Islet of Langerhans (tissue), 1 donor: ENCODE results near the gene DNPEP.
"Not testable (repeated sequence)": the region's sequence is repeated elsewhere in the genome, so short reads cannot be mapped to it uniquely, and the experiment has no call there.

Experiments used
- FAIRE-seq: peaks from one replicate; lab custom pipeline; 2011; peaks lifted over from hg19 to GRCh38; lab: Jason Lieb, UNC

Gene DNPEP

GRCh38 chr2:219399716-219400478, 12.2 kb upstream of the DNPEP start:
- no peak for FAIRE-seq

GRCh38 chr2:219398721-219399363, 11.1 kb upstream of the DNPEP start:
- peak; percentile 97 for FAIRE-seq

- no peak for FAIRE-seq
These were observed 9.2 kb upstream of the DNPEP start for GRCh38 chr2:219396863-219397457.

- FAIRE-seq = no peak
These were observed 7.9 kb upstream of the DNPEP start for GRCh38 chr2:219395609-219396008.

GRCh38 chr2:219395056-219395455, 7.3 kb upstream of the DNPEP start:
- FAIRE-seq = not testable (repeated sequence)

GRCh38 chr2:219392754-219393153, 5.0 kb upstream of the DNPEP start:
- FAIRE-seq = no peak

GRCh38 chr2:219388907-219389156, 1.1 kb upstream of the DNPEP start:
- no peak for FAIRE-seq

- FAIRE-seq = no peak
These were observed 602 bp upstream of the DNPEP start for GRCh38 chr2:219388121-219388906.

GRCh38 chr2:219386532-219387280, 1.0 kb downstream of the DNPEP start:
- FAIRE-seq = no peak

- FAIRE-seq = no peak
These were observed 1.7 kb downstream of the DNPEP start for GRCh38 chr2:219385958-219386520.

GRCh38 chr2:219384859-219385258, 2.9 kb downstream of the DNPEP start:
- FAIRE-seq = no peak

GRCh38 chr2:219384083-219384713, 3.5 kb downstream of the DNPEP start:
- FAIRE-seq = no peak

GRCh38 chr2:219381448-219381847, 6.3 kb downstream of the DNPEP start:
- no peak for FAIRE-seq

- FAIRE-seq = no peak
These were observed 6.8 kb downstream of the DNPEP start for GRCh38 chr2:219380926-219381325.

- no peak for FAIRE-seq
These were observed 9.4 kb downstream of the DNPEP start for GRCh38 chr2:219378163-219378851.

- FAIRE-seq = no peak
These were observed 18.3 kb downstream of the DNPEP start for GRCh38 chr2:219369447-219369861.

GRCh38 chr2:219368690-219369191, 19.0 kb downstream of the DNPEP start:
- FAIRE-seq = no peak

- FAIRE-seq = no peak
These were observed 25.1 kb downstream of the DNPEP start for GRCh38 chr2:219362524-219363164.

- no peak for FAIRE-seq
These were observed 25.6 kb downstream of the DNPEP start for GRCh38 chr2:219362072-219362471.
